Measurements from ENCODE around the gene RCC1.

- TF ChIP-seq, protein P1, sequence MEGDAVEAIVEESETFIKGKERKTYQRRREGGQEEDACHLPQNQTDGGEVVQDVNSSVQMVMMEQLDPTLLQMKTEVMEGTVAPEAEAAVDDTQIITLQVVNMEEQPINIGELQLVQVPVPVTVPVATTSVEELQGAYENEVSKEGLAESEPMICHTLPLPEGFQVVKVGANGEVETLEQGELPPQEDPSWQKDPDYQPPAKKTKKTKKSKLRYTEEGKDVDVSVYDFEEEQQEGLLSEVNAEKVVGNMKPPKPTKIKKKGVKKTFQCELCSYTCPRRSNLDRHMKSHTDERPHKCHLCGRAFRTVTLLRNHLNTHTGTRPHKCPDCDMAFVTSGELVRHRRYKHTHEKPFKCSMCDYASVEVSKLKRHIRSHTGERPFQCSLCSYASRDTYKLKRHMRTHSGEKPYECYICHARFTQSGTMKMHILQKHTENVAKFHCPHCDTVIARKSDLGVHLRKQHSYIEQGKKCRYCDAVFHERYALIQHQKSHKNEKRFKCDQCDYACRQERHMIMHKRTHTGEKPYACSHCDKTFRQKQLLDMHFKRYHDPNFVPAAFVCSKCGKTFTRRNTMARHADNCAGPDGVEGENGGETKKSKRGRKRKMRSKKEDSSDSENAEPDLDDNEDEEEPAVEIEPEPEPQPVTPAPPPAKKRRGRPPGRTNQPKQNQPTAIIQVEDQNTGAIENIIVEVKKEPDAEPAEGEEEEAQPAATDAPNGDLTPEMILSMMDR (IDR thresholded peaks at IDR 0.05): no peak
- no peak for TF ChIP-seq EP300 (IDR thresholded peaks at IDR 0.05)
- TF ChIP-seq POLR2A (IDR thresholded peaks at IDR 0.05): no peak
- TF ChIP-seq POLR2AphosphoS5 (IDR thresholded peaks at IDR 0.05): no peak
These were observed 6.3 kb upstream of the RCC1 start for GRCh38 chr1:28499553-28499952.
